Activated CD4-positive, CD25-positive, alpha-beta regulatory T cell treated with anti-CD3 and anti-CD28 coated beads, Interleukin-2, amount 50 U/mL, for 72 hours (primary cell): Measurements from ENCODE around the gene MMP10.

Experiments used
- DNase-seq: peaks from one replicate; pipeline ENCODE4 v3.0.0; 2021

Gene MMP10

DNA sequence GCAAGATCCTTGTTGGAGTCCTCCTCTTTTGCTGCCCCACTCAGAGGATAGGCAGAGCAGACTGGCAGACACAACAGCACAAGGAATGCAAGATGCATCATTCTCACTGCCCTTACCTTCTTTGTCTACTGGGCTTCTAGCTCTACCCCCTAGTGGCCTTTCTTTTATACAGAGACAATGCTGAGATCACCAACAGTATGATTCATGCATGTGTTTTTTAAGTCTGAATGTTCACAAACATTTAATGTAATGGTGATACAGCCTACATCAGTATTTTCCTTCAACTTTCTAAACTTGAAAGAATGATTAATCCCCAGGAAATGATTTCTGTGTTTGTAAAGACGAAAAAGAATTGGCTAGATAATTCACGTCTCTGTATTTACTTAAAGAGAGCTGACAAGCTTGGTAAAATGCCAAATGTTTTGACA is at the start of gene MMP10:
Gene MMP10, minus strand, starts transcription at position 138 of the 428 bp plus-strand sequence. Its CDS starts 37 bp downstream, at position 101.
- no peak for DNase-seq

- no peak for DNase-seq
Observed at GRCh38 chr11:102829316-102830000, 49.0 kb upstream of the MMP10 start.

GRCh38 chr11:102824556-102824955 is 44.1 kb upstream of the MMP10 start:
- no peak for DNase-seq

GRCh38 chr11:102819491-102819890 is 39.1 kb upstream of the MMP10 start:
- no peak for DNase-seq

- DNase-seq: no peak
Observed at GRCh38 chr11:102813484-102813883, 33.1 kb upstream of the MMP10 start.

- no peak for DNase-seq
Observed at GRCh38 chr11:102812188-102812587, 31.8 kb upstream of the MMP10 start.

- no peak for DNase-seq
Observed at GRCh38 chr11:102810950-102811660, 30.7 kb upstream of the MMP10 start.

DNA sequence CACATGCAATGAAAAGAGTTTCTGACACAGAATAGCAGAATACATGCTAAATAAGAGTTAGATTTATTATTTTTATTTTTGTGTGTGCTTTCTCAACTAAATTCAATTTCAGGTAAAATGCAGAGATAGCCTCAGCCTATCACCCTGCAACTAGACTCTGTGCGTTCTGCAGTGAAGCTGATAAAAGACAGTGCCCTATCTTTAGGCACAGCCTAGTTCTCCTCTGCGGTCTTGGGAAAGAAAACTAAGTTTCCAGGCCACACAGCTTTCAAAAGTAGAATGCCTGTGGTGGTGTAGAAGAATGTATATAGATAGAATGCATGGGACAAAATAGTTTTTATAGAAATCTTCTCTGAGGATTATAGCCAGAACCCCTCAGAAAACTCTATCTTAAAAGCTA is 29.5 kb upstream of the MMP10 start:
- no peak for DNase-seq

DNA sequence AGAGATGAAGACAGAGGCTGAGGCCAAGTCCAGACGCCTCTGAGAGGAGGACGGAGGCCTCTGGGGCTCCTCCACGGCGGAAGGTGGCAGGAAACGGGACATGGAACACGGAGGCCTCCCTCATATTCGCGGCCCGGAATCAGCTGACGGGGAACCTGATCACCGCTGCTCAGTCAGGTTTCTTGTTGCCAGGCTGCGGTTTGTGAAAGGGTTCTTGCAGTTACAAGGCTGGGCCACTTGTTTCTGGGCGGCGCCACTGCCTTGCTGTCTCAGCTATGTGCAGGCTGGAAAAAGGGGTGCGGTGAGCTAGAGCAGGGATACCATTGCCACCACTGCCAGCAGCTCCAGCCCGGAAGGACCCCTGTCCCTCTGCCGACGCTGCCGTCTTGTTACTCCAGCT is 27.5 kb upstream of the MMP10 start:
- no peak for DNase-seq

GRCh38 chr11:102806296-102806695 is 25.9 kb upstream of the MMP10 start:
- no peak for DNase-seq

GRCh38 chr11:102802341-102802740 is 21.9 kb upstream of the MMP10 start:
- no peak for DNase-seq

DNA sequence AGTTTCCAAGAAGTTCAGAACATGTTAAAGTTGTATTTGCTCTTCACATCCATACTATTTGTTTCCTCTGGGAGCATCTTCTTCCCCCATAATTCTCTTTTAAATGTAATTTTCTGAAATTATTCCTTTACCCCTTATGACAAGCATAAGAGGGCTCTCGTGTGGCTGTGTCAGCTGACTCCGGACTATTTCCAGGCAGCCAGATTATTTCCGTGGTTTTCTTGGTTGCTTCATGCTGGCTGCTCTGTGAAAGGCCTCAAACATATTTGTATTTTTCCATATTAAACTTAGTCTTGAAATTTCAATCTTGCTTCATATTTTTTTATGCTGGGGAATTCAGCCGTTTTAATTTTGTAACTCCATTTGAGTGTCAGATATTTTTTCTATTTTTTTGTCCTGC is 20.3 kb upstream of the MMP10 start:
- no peak for DNase-seq

DNA sequence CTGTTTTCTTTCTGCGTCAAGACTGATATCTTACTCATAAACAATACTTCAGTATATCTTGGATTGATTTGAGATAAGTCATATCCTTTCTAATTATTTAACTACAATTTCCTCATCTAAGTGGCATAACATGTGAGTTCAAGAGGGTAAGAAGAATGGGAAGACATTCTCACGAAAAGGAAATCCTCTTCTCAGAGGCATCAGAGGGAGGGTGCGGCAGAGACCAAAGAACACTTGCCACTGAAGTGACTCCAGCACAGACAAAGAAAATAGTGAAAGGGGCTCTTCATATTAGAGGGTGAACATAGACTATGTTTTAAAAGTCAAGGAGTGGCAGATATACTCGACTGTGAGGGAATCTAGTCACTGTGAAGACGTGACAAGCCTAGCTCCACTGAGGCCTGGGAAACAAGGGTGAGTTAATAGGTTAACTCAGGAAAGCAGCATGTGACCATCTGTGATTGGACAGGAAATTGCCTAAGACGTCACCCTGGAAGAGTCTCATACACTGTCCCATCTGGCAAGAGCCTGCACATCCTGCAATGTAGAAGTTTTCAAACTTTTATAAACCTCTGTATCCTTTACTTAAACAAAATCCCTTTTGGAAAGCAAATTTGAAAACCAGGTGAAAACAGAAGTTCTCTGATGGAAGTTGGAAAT is 19.4 kb upstream of the MMP10 start:
- no peak for DNase-seq

- DNase-seq: no peak
Observed at GRCh38 chr11:102798012-102798746, 17.8 kb upstream of the MMP10 start, which contains the start of gene MMP1. Gene MMP1 (minus strand): TSS chr11:102798160. CDS start chr11:102798092, 68 bp downstream.

- no peak for DNase-seq
Observed at GRCh38 chr11:102794382-102794781, 14.0 kb upstream of the MMP10 start.

DNA sequence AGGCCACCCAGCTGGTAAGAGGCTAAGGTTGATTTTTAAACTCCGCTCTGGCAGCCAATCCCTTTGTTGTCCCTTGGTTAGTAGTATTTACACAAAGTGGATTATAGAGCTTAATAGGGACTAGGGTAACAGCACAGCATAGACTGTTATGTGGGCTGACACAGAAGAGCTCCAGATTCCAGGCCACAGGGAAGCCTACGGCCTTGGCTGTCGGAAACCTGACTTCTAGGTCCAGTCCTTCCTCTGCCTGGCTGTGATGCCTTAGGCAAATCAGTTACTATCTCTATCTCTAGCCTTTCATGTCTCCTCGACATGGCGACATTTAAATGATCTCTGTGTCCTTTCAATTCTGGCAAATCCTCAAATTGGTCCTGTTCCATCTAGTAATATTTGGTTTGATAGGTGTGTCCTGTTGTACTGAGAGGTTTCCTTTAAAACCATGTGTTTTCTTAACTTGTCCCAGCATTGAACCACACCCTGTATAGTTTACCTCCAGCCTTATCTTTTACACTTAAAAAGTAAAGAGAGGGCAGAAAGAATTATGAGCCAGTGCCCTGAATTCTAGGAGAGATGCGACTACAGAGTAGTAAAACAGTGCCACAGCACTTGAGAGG is 13.4 kb upstream of the MMP10 start:
- no peak for DNase-seq

- DNase-seq: no peak
Observed at GRCh38 chr11:102792604-102793003, 12.2 kb upstream of the MMP10 start.

GRCh38 chr11:102791271-102792036 is 11.0 kb upstream of the MMP10 start:
- DNase-seq: no peak

GRCh38 chr11:102788334-102788995 is 8.0 kb upstream of the MMP10 start:
- DNase-seq: no peak

GRCh38 chr11:102784380-102784779 is 4.0 kb upstream of the MMP10 start:
- no peak for DNase-seq

GRCh38 chr11:102783720-102784119 is 3.3 kb upstream of the MMP10 start:
- no peak for DNase-seq
